IMR-90 (cell line): Measurements from ENCODE around the gene SURF6.

ENCODE experiments used
- BHLHE40 ChIP-seq: fragments of 150-350 bp; IDR thresholded peaks from 2 replicates; pipeline ENCODE4 v1.6.1; 2016; ENCODE audit warnings: mild to moderate bottlenecking, low read depth, low read length
- CEBPB ChIP-seq: IDR thresholded peaks from 2 replicates; pipeline ENCODE4 v1.6.1; 2012; ENCODE audit warnings: low read depth, low read length, improper control_type of control experiment
- CHD1 ChIP-seq: IDR thresholded peaks from 2 replicates; pipeline ENCODE4 v1.6.1; 2012; ENCODE audit warnings: low read depth, low read length, improper control_type of control experiment
- FOS ChIP-seq: fragments of 150-350 bp; IDR thresholded peaks from 2 replicates; pipeline ENCODE4 v1.6.1; 2016; ENCODE audit warnings: low read depth, low read length
- MAFK ChIP-seq: IDR thresholded peaks from 2 replicates; pipeline ENCODE4 v1.6.1; 2012; ENCODE audit warnings: low read depth, low read length, improper control_type of control experiment
- MAZ ChIP-seq: IDR thresholded peaks from 2 replicates; pipeline ENCODE4 v1.6.1; 2012; ENCODE audit warnings: low read depth, mild to moderate bottlenecking, low read length, improper control_type of control experiment, moderate library complexity, borderline replicate concordance
- MXI1 ChIP-seq: IDR thresholded peaks from 2 replicates; pipeline ENCODE4 v1.6.1; 2012; ENCODE audit warnings: low read depth, mild to moderate bottlenecking, low read length, moderate library complexity, borderline replicate concordance
- NFE2L2 ChIP-seq: fragments of 150-350 bp; IDR thresholded peaks from 2 replicates; pipeline ENCODE4 v1.6.1; 2016; ENCODE audit warnings: low read depth, mild to moderate bottlenecking, low read length
- POLR2A ChIP-seq: IDR thresholded peaks from 2 replicates; pipeline ENCODE4 v1.6.1; 2012; ENCODE audit warnings: mild to moderate bottlenecking, low read depth, low read length
- RAD21 ChIP-seq: IDR thresholded peaks from 2 replicates; pipeline ENCODE4 v1.6.1; 2012; ENCODE audit warnings: low read length, improper control_type of control experiment
- RFX5 ChIP-seq: IDR thresholded peaks from 2 replicates; pipeline ENCODE4 v1.8.0; 2012; ENCODE audit warnings: low read depth, mild to moderate bottlenecking, low read length, moderate library complexity
- SMC3 ChIP-seq: fragments of 150-350 bp; IDR thresholded peaks from 2 replicates; pipeline ENCODE4 v1.6.1; 2016; ENCODE audit warnings: low read depth, mild to moderate bottlenecking, antibody characterized with exemption, low read length, moderate library complexity
- TF ChIP-seq, protein P1 (sequence below): conservative IDR thresholded peaks from 2 replicates; pipeline ENCODE4 v1.5.1; 2012; ENCODE audit warnings: mild to moderate bottlenecking, low read depth, low read length, improper control_type of control experiment
- TF ChIP-seq, protein P2 (sequence below): fragments of 150-350 bp; IDR thresholded peaks from 2 replicates; pipeline ENCODE4 v1.6.1; 2017; ENCODE audit warnings: mild to moderate bottlenecking, antibody characterized with exemption, low read length, low read depth

GRCh38 chr9:133372144-133372543 lies 36.2 kb upstream of the SURF6 start:
- TF ChIP-seq, protein P1, sequence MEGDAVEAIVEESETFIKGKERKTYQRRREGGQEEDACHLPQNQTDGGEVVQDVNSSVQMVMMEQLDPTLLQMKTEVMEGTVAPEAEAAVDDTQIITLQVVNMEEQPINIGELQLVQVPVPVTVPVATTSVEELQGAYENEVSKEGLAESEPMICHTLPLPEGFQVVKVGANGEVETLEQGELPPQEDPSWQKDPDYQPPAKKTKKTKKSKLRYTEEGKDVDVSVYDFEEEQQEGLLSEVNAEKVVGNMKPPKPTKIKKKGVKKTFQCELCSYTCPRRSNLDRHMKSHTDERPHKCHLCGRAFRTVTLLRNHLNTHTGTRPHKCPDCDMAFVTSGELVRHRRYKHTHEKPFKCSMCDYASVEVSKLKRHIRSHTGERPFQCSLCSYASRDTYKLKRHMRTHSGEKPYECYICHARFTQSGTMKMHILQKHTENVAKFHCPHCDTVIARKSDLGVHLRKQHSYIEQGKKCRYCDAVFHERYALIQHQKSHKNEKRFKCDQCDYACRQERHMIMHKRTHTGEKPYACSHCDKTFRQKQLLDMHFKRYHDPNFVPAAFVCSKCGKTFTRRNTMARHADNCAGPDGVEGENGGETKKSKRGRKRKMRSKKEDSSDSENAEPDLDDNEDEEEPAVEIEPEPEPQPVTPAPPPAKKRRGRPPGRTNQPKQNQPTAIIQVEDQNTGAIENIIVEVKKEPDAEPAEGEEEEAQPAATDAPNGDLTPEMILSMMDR = no peak
- TF ChIP-seq RFX5 (no peak), POLR2A (no peak), SMC3 (no peak), CHD1 (no peak), MXI1 (no peak), MAFK (no peak), MAZ (no peak), FOS (no peak), CEBPB (no peak), RAD21 (no peak), NFE2L2 (no peak), BHLHE40 (no peak)
- TF ChIP-seq, protein P2, sequence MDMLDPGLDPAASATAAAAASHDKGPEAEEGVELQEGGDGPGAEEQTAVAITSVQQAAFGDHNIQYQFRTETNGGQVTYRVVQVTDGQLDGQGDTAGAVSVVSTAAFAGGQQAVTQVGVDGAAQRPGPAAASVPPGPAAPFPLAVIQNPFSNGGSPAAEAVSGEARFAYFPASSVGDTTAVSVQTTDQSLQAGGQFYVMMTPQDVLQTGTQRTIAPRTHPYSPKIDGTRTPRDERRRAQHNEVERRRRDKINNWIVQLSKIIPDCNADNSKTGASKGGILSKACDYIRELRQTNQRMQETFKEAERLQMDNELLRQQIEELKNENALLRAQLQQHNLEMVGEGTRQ = no peak
